Measurements from ENCODE around the gene TENM3.
"Not testable (repeated sequence)": the region's sequence is repeated elsewhere in the genome, so short reads cannot be mapped to it uniquely, and the experiment has no call there.

The TENM3 gene

GRCh38 chr4:182235021-182235795, 8.0 kb upstream of the TENM3 start:
- H3K27ac ChIP-seq, result no peak overlapping the region
- no peak for TF ChIP-seq ZFX (IDR thresholded peaks at IDR 0.05; ENCODE audit: borderline replicate concordance)
- TF ChIP-seq CTCF (IDR thresholded peaks at IDR 0.05), result no peak

GRCh38 chr4:182236186-182236585, 7.0 kb upstream of the TENM3 start:
- no peak overlapping the region for H3K27ac ChIP-seq
- TF ChIP-seq ZFX (IDR thresholded peaks at IDR 0.05; ENCODE audit: borderline replicate concordance) (no peak), CTCF (IDR thresholded peaks at IDR 0.05) (no peak)

- not testable (repeated sequence) for H3K27ac ChIP-seq
These were observed 6.2 kb upstream of the TENM3 start for GRCh38 chr4:182237010-182237409.

GRCh38 chr4:182238355-182238931, 4.8 kb upstream of the TENM3 start:
- no peak overlapping the region for H3K27ac ChIP-seq

GRCh38 chr4:182240161-182241130, 2.8 kb upstream of the TENM3 start:
- no peak overlapping the region for H3K27ac ChIP-seq
- TF ChIP-seq ZFX (IDR thresholded peaks at IDR 0.05; ENCODE audit: borderline replicate concordance) (no peak), CTCF (IDR thresholded peaks at IDR 0.05) (no peak)

More at GRCh38 chr4:182238355-182238931, 4.8 kb upstream of the TENM3 start:
- TF ChIP-seq ZFX (IDR thresholded peaks at IDR 0.05; ENCODE audit: borderline replicate concordance) (no peak), CTCF (IDR thresholded peaks at IDR 0.05) (no peak)

- H3K27ac ChIP-seq, result not testable (repeated sequence)
These were observed 942 bp upstream of the TENM3 start for GRCh38 chr4:182242260-182242659.

- no peak for TF ChIP-seq CTCF (IDR thresholded peaks at IDR 0.05)
- no peak for TF ChIP-seq ZFX (IDR thresholded peaks at IDR 0.05; ENCODE audit: borderline replicate concordance)
- H3K27ac ChIP-seq, result no peak overlapping the region
These were observed 415 bp upstream of the TENM3 start for GRCh38 chr4:182242787-182243186.

GRCh38 chr4:182245041-182245440, 1.8 kb downstream of the TENM3 start:
- no peak for TF ChIP-seq ZFX (IDR thresholded peaks at IDR 0.05; ENCODE audit: borderline replicate concordance)
- TF ChIP-seq CTCF (IDR thresholded peaks at IDR 0.05), result no peak
- H3K27ac ChIP-seq, result no peak overlapping the region
